GM12872 (cell line): Measurements from ENCODE around the gene VRK1.

Source experiments
- CTCF ChIP-seq: IDR thresholded peaks from 3 replicates; pipeline ENCODE4 v1.5.1; 2011; ENCODE audit warnings: low read depth, mild to moderate bottlenecking, low read length, moderate library complexity; ENCODE audit not compliant: insufficient read depth

The VRK1 gene

GRCh38 chr14:96844857-96845570 is 47.8 kb downstream of the VRK1 start:
- no peak for TF ChIP-seq CTCF

GRCh38 chr14:96847451-96847850 is 50.3 kb downstream of the VRK1 start:
- TF ChIP-seq CTCF: no peak

GRCh38 chr14:96848011-96848410 is 50.8 kb downstream of the VRK1 start:
- TF ChIP-seq CTCF: no peak

GRCh38 chr14:96849733-96850132 is 52.6 kb downstream of the VRK1 start:
- no peak for TF ChIP-seq CTCF

GRCh38 chr14:96851694-96852381 is 54.7 kb downstream of the VRK1 start:
- no peak for TF ChIP-seq CTCF

GRCh38 chr14:96852823-96853422 is 55.7 kb downstream of the VRK1 start:
- TF ChIP-seq CTCF: peak; percentile 75

- TF ChIP-seq CTCF: no peak
Measured at GRCh38 chr14:96858643-96859042, 61.5 kb downstream of the VRK1 start.
